Heart right ventricle (tissue), 16 donors: ENCODE measurements around the gene UQCC2. TPM values are rescaled to one million over a fixed set of nuclear protein-coding genes. Genes with fewer than 3 reads are reported as not detected.

Experiments used
- ATAC-seq, 8 donors: fragments of 200-7000 bp; cut with Tn5 transposase; one replicate each; pipeline ENCODE4 v1.9.1; 2020; ENCODE audit warnings: mild to moderate bottlenecking in 8 of 8, moderate library complexity in 8 of 8, moderate number of reproducible peaks in 1 of 8
- DNase-seq, 2 donors: peaks; one replicate each; pipeline ENCODE4 v3.0.0-alpha.2; 2020
- H3K27ac ChIP-seq, 10 donors: fragments of 200-600 bp; sonication (generic) in 2 of 10; one replicate each; pipeline versions ENCODE4 v1.5.0 to v1.8.0; 2020 to 2022; ENCODE audit warnings: mild to moderate bottlenecking in 3 of 10
- H3K27me3 ChIP-seq, 7 donors: fragments of 200-600 bp; one replicate each; pipeline ENCODE4 v1.8.0; 2021 to 2022; ENCODE audit warnings: mild to moderate bottlenecking in 2 of 7
- H3K36me3 ChIP-seq, 9 donors: fragments of 200-600 bp; sonication (generic) in 1 of 9; one replicate each; pipeline versions ENCODE4 v1.5.0 to v1.8.0; 2020 to 2022; ENCODE audit warnings: mild to moderate bottlenecking in 2 of 9
- H3K4me1 ChIP-seq, 9 donors: fragments of 200-600 bp; sonication (generic) in 1 of 9; one replicate each; pipeline versions ENCODE4 v1.5.0 to v1.8.0; 2020 to 2022; ENCODE audit warnings: mild to moderate bottlenecking in 4 of 9
- H3K4me3 ChIP-seq, 10 donors: fragments of 200-600 bp; sonication (generic) in 2 of 10; one replicate each; pipeline versions ENCODE4 v1.5.0 to v1.8.0; 2020 to 2022; ENCODE audit warnings: mild to moderate bottlenecking in 7 of 10, moderate library complexity in 2 of 10
- H3K9me3 ChIP-seq, 11 donors: fragments of 200-600 bp in 10 of 11; sonication (generic) in 2 of 11; one replicate each; pipeline versions ENCODE4 v1.5.0 to v1.8.0; 2013 to 2022; ENCODE audit warnings: mild to moderate bottlenecking in 2 of 11, control low read depth in 1 of 11, moderate library complexity in 1 of 11
- CTCF ChIP-seq, 9 donors: fragments of 200-600 bp; sonication (generic) in 2 of 9; IDR thresholded peaks; one replicate each; pipeline versions ENCODE4 v1.5.0 to v1.8.0; 2021 to 2022; ENCODE audit warnings: antibody characterized with exemption in 9 of 9, mild to moderate bottlenecking in 5 of 9, moderate library complexity in 1 of 9
- WGBS, 2 donors: extraction: QIAGEN DNeasy Blood & Tissue Kit; methylation state at CpG; one replicate each; pipeline ENCODE4 v1.1.7; 2013; ENCODE audit warnings: inconsistent platforms in 1 of 2; 5-methylcytosine and 5-hydroxymethylcytosine counted together
- intact Hi-C, 10 donors: fragments of 100-400 bp; cut with DNase I; formaldehyde crosslinking; loops; one replicate each; pipeline versions ENCODE4 v1.11.1 to v1.14.2; 2022
- microRNA-seq, 2 donors: library from miRNA; unstranded; fragments of <30 nt; microRNA quantifications; one replicate each; pipeline ENCODE4 v1.2.0, GENCODE V29; 2021
- polyA plus RNA-seq, 2 donors: library from polyadenylated mRNA; stranded (reverse); fragments of 200-250 nt; gene quantifications; one replicate each; pipeline ENCODE4 v1.2.3, GENCODE V29; 2013
- total RNA-seq, 10 donors: library from RNA; stranded (reverse); fragmentation: NEBNext Ultra II Directional in 3 of 10; extraction: Animal tissue kit (Norgen Biotek cat#: 25700) in 3 of 10; gene quantifications; one replicate each; pipeline versions ENCODE4 v1.2.1 to v1.2.4, GENCODE V29; 2021 to 2023
- donor health status: Arrhythmogenic right ventricular cardiomyopathy.
- donor health status: ischemic (EF 13 %, LVEDD 7.1; RV severe dilation, severe dysfunction).
- donor health status: healthy with polysubstance abuse.
- donor health status: DM: no; HTN: yes; CAD: no.
- donor health status: DM: no; HTN: no; CAD: no.
- donor health status: ischemic (EF 25% LVEDD 6.9; RV normal size, moderate dysfunction).
- donor health status: ischemic (EF 25% LVEDD 5.7; RV mildly dilated, moderate dysfunction).
- donor health status: healthy.
- donor health status: DM: yes; HTN: yes; CAD: no.
- donor health status: Ischemic cardiomyopathy.
- donor health status: ischemic (EF 35%, LVEDD 5.7; RV mildly dilated, moderate dysfunction).
- donor health status: nonischemic (EF 11% LVEDD 7.7; RV severe dilation, severe dysfunction).
- donor health status: DM: yes; HTN: yes; CAD: no.
- donor health status: PGD.
- donor health status: ischemic (EF 29% LVEDD 5.4; RV normal size, mild dysfunction).
- donor health status: nonischemic (EF 23%, LVEDD 6.1; RV moderate dilation, normal function).

UQCC2 gene
- total and polyA plus RNA-seq, 12 donors, result 200 to 598 (median 245) TPM

- intact Hi-C loops, result no loop called here
These were observed 60.1 kb downstream of the UQCC2 start for GRCh38 chr6:33651403-33651802.

More at GRCh38 chr6:33651403-33651802, 60.1 kb downstream of the UQCC2 start:
- TF ChIP-seq CTCF (IDR thresholded peaks at IDR 0.05), result no peak
- H3K9me3 ChIP-seq, result no peaks in the 10 kb centered on the region
- H3K36me3 ChIP-seq, result peaks cover 0 to 37% (median 3%) of the 10 kb centered on the region in 9 donors
- no peaks in the 10 kb centered on the region for H3K27me3 ChIP-seq
- no peak for DNase-seq
- H3K4me3 ChIP-seq, result no peak overlapping the region
- no peak for ATAC-seq
- 65 to 69% methylated on average over 4 of the region's 4 CpGs for WGBS, 2 donors
- H3K27ac ChIP-seq, result peak overlapping the region in 5 of 10 donors; percentile 26 to 58 (median 32)
- peaks cover 0 to 21% (median 3%) of the 10 kb centered on the region in 9 donors for H3K4me1 ChIP-seq

Small RNA genes lying within 50 kb of the gene (microRNA-seq; reads per million reads assigned to microRNA genes)
- 3.6 to 4.6 reads per million in 2 donors for gene MIR3934

Other genes starting within 250 kb of the UQCC2 start
- 10 to 100 TPM; 16.0 to 26.4 (median 18.7) TPM for gene BAK1, start 131.4 kb downstream of the UQCC2 start, total RNA-seq
- gene BAK1, start 131.4 kb downstream of the UQCC2 start, polyA plus RNA-seq, result 10 to 100 TPM; 12.6 to 37.6 TPM
- gene ITPR3, start 90.4 kb downstream of the UQCC2 start, total RNA-seq, result 10 to 100 TPM in 1 of 10 donors, 1 to 10 TPM in 9; 3.2 to 16.7 (median 5.5) TPM
- 10 to 100 TPM in 1 of 2 donors, 1 to 10 TPM in 1; 7.8 to 12.6 TPM for gene ITPR3, start 90.4 kb downstream of the UQCC2 start, polyA plus RNA-seq
- gene IP6K3, start 35.2 kb upstream of the UQCC2 start, total RNA-seq, result 10 to 100 TPM; 15.9 to 55.7 (median 27.5) TPM
- gene IP6K3, start 35.2 kb upstream of the UQCC2 start, polyA plus RNA-seq, result 10 to 100 TPM; 18.4 to 32.6 TPM
- 10 to 100 TPM; 18.5 to 32.1 (median 25.6) TPM for gene LEMD2, start 77.4 kb upstream of the UQCC2 start, total RNA-seq
- gene LEMD2, start 77.4 kb upstream of the UQCC2 start, polyA plus RNA-seq, result 10 to 100 TPM; 39.2 to 45.9 TPM
- gene MLN, start 92.3 kb upstream of the UQCC2 start, total RNA-seq, result not detected
- not detected for gene MLN, start 92.3 kb upstream of the UQCC2 start, polyA plus RNA-seq